Stimulated activated CD8-positive, alpha-beta memory T cell treated with anti-CD3 and anti-CD28 coated beads, Interleukin-12 subunit alpha, Interleukin-12 subunit beta, amount 100 ng/mL, for 4 hours (primary cell): Measurements from ENCODE around the gene CLK1.
"Not testable (repeated sequence)": the region's sequence is repeated elsewhere in the genome, so short reads cannot be mapped to it uniquely, and the experiment has no call there.

Source experiments
- DNase-seq: peaks from one replicate; pipeline ENCODE4 v3.0.0-alpha.2; 2020; ENCODE audit warnings: low read depth

Gene CLK1

DNA sequence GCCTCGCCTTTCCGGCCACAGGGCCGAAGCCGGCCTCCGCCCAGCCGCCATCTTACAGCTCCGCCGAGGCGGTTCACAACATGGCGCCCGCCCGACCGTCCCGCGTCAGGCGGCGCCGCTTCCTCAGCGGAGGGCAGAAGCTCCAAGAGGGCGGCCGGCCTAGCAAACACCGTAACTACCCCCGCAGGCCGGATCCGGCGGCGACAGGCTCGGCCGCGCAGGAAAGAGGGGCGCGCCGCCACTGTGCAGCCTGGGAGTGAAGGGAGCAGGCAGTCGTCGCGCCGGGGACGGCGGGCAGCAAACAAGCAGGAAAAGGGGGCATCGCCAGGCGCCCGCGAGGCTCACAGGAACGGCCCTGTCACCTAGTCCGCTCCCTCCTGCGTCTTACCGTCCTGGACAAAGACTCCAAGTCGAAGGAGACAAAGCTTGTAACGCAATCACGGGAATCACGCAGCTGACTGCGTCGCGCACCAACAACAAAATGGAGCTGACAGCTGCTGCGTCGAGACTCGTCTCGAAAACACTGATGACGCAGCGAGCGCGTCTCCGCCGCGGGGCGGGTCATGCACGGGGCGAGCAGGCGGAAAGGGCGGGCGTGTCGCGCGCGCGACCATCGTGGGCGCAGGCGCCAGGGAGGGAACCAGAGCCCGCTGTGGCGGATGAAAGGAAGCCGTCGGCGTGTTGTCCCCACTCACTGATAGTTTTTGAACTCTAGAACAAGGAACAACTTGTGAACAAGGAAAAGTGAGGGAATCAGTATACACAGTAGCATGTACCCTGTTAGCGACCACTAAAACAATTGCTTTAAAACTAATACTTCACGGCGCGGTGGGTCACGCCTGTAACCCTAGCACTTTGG is at the start of gene CLK1:
TSS of gene CLK1 (minus strand) at position 483 of the 859 bp plus-strand sequence. CDS start 2,796 bp downstream, outside the sequence.
- DNase-seq: peak; percentile 97

DNA sequence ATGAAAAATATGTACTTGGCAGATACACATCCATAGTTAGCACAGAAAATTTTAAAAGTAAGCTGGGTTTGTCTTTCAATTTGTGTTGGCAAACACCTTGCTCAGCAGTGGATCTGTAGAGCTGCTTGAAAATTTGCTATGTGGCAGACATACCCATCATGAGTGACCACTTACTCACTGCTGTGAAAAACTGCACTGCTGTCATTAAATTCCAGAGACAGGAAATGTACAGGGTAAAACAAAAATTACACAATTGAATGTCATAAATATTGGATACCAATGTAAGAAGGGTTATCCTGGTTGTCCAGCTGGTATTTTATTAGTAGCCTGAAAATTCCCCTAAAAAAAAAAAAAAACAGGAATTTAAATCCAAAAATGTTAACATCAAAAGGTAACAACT is 49.2 kb upstream of the CLK1 start:
- DNase-seq: no peak

DNA sequence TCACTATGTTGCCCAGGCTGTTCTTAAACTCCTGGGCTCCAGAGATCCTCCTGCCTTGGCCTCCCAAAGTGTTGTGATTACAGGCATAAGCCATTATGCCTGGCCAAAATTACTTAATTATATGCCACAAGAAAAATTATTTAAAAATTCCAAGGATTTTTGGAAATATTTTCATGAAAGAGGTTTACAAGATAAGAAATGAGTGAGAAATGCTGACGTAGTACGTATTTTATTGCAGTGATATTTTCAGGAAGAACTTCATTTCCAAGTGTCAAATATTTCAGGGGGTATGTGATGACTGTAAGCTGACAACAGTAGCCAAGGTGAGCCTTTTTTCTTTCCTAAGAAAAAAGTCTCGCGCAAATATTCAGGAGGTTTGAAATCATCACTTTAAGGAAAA is 45.5 kb upstream of the CLK1 start:
- no peak for DNase-seq

DNA sequence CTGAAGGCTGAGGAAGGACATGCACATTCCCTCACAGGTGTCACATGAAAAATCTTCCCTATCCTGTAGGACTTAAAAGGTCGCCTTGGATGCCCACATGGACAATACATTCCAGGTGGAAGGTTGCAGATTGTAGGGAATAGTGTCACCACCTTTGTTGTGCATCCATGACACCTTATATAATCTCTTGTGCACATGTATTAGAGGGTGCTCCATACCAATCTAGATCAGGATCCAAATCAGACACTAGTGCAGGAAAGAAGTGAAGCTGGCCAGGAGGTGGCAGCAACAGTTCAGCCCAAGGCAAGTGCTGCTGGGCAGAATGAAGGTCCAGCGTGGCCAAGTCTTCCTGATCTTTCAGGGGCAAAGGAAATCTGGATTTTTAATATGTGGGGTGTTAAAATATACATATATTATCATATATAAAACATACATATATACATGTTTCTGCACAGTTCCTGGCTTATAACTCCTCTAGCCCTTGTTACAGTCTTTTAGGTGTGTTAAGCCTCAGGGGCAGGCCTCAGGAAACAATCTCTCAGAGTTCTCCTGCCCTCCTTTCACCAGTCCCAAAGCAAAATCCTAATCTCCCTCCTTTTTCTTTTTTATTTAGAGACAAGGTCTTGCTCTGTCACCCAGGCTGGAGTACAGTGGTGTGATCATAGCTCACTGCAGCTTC is 41.3 kb upstream of the CLK1 start:
- no peak for DNase-seq

DNA sequence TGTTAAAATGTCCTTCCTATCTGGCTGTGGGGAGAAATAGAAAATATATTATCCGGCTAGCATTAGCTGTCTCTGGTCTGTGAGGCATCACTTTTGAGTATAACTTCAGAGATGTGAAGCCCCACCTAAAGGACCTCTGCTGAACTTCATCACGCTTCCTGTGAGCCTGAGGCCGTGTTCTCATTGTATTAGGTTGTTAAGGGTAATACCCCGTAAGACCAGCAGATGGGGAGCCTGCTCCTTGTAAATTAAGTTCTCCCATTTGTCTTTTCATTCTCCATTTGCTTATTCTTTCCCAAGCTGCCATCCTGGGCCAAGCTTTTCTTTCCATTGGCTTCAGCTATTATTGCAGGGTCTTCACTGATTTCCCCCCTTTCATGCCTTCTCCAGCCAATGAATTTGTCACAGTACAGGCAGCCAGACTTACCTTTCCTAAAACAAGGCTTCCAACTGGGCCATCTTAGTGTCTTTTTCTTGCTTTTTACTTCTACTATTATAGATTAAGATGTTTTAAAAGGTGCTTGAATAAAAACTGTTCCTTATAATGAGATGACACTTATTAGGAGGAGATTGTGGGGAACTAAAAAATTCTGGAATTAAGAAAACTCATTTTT is 37.1 kb upstream of the CLK1 start:
- DNase-seq: peak; percentile 25

DNA sequence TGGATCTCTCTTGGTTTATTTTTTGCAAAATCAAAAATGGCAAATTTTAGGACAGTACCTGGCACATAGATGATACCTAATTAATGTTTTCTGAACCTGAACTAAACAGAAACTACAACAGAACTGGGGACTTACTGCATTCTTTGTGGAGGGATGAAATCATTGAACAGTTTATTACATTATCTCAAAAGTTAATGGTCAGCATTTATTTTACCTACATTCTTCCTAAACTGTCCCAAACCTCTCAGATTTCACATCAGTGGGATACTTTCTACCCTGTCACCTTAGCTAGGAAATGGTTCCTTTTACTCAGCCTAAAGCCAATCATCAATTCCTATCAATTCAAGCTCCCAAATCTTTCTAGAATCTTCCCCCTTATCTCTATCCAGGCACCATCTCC is 35.0 kb upstream of the CLK1 start:
- DNase-seq: no peak

DNA sequence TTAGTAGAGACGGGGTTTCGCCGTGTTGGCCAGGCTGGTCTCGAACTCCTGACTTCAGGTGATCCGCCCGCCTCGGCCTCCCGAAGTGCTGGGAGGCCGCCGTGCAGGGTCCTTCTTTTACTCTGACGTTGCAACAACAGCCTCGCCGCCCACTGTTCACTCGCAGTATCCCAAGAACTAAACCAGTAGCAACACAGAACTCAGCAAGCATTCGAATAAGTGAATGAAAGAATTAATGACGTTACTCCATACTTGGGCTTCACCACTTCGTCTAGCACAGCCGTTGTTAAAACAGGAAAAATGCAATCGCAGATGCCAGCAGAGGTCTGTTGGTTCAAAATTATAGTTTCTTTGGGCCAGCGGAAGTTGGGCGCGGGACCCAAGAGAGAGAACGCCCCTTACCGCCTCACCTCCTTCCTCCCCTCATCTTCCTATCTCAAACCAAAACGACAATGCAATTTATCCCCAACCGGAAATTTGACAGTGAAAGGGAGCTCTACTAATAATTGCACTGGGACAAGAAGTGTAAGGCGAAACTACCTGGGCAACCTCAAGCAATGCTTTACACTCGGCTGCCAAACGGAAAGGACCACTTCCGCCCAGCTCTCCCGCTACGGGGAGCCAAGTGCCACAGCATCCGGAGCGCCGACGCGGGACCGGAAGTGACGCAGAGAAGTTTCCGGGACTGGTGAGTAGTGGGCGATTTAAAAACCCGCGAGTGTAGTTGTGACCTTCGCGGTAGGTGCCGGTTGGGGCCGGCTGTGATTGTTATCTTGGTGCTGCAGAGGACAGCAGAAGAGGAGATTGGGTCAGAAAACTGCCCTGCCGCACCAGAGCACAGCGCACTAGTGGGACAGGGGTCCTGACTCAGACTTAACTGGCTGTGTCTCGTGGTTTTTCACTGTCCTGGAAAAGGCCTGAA is 24.5 kb upstream of the CLK1 start, which contains the start of the genes NIF3L1 and PPIL3:
TSS of gene NIF3L1 (plus strand) at position 668 of the 922 bp plus-strand sequence. CDS start 2,573 bp downstream, outside the sequence.
TSS of gene PPIL3 (minus strand) at position 374 of the 922 bp plus-strand sequence. CDS start 1,462 bp downstream, outside the sequence.
- peak; percentile 93 for DNase-seq

DNA sequence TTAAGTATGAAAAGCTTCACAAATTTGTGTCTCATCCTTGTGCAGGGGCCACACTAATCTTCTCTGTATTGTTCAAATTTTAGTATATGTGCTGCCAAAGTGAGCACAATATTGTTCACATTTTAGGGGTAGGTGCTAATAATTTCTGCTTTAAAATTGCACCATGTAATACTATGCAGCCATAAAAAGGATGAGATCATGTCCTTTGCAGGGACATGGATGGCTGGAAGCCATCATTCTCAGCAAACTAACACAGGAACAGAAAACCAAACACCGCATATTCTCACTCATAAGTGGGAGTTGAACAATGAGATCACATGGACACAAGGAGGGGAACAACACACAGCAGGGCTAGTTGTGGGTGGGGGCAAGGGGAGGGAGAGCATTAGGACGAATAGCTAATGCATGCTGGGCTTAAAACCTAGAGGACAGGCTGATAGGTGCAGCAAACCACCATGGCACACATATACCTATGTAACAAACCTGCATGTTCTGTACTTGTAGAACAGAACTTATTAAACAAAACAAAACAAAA is 17.3 kb upstream of the CLK1 start:
- not testable (repeated sequence) for DNase-seq

DNA sequence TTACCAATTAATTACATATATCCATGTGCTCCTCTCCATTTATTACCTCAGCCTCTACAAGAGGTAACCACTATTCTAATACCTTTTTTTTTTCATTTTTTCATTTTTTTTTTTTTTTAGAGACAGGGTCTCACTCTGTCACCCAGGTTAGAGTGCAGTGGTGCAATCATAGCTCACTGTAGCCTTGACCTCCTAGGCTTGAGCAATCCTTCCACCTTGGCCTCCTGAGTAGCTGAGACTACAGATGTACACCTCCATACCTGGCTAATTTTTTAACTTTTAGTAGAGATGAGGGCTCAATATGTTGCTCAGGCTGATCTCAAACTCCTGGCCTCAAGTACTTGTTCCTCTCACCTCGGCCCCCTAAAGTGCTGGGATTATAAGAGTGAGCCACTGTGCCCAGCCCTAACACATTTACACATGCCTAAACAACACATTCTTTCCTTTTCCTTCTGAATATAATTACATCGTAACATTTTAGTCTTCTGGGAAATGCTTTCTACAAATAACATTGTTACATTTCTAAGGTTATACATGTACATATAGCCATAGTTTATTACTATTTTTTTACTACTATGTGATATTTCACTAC is 13.9 kb upstream of the CLK1 start:
- DNase-seq: no peak

DNA sequence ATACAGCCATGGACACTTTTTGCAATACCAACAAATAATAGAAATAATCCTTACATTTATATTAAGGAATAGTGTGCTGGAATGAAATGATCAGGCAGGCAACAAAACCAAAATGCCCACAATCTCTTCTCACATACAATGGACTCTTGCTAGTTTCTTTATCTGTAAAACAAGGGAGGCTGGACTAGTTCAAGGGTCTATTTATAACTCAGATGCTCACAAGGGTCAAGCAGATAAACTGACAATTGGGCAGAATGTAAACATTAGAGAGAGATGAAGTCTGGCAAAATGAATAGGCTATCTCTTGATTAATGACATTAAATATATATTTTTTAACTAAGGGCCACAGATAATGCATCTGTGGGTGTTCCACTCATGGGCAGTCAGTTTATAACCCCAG is 13.0 kb upstream of the CLK1 start:
- no peak for DNase-seq

DNA sequence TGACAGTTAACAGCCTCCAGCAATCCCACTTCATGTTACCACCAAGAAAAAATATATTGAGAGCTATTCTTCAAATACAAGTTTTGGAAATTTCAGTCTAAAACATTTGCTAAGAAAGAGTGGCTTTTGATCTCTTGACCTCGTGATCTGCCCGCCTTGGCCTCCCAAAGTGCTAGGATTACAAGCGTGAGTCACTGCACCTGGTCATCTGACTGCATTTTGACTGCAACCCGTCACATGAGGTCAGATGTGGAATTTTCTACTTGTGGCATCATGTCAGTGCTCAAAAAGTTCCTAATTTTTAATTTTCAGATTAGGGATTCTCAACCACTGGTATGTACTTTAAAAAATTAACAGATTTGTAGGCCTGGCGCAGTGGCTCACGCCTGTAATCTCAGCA is 9.1 kb upstream of the CLK1 start:
- DNase-seq: no peak

DNA sequence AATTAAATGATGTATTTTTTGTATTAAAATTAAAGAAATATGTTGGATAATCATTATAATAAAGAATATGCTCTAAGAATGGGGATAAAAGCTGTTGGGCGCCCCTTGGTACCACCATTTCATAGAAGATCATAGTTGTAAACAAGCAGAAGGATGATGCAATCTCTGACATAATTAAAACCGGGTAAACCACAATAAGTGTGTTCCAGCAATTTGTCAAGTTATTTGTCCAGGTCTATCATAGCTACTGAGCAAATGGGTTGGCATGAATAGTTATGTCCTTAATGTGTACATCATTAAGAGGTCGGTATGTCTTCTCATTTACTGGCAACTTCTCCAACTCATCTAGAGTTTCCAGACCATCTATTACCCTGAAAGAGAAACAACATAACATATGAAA is 6.7 kb upstream of the CLK1 start:
- no peak for DNase-seq

DNA sequence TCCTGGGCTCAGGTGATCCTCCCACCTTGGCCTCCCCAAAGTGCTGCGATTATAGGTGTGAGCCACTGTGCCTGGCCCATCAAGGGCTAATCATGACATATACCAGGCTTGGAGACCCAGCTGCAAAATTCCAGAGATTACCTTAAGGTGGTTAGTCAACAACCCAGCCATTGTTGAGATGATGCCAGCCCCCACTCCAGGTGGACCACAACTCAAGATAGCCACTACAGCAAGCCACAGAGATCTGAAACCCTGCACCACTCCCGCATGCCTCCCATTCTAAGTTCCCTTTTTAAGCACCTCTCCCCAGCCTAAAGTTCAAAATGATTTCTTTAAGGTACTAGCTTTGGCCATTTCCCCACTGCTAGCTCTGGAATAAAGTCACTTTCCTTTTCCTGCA is 4.6 kb upstream of the CLK1 start:
- DNase-seq: no peak

DNA sequence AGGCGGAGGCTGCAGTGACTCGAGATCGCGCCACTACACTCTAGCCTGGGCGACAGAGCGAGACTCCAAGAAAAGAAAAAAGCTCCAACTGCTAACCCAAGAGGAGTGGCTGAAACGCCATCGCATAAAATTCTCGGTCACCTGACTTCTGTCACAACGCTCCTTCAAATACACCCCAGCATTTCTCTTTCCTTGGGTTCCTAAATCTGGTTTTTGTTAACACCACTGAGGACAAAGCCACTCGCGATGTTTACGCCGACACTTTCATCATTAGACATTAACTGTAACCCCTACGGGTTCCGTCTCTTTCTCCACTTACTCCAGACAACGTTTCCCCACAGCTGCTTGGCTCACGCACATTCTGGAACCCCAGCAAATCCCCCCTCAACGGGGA is 679 bp downstream of the CLK1 start:
- DNase-seq: no peak

DNA sequence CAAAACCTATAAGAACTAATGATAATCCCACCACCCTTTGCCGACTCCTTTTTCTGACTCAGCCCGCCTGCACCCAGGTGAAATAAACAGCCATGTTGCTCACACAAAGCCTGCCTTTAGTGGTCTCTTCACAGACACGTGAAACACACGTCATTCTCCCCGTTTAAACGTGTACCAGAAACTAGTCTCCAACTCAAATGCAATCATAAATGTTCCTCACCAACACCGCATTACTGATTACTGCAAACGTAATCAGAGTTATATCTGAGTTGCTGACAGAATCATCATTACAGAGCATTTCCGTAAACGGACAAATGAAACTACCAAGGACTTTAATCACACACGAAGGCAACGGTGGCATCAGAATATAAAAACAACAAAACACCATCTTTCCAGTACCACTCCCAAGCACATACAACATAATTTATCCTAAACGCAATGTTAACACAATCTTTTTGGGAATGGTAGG is 1.9 kb downstream of the CLK1 start:
- DNase-seq: peak; percentile 24

DNA sequence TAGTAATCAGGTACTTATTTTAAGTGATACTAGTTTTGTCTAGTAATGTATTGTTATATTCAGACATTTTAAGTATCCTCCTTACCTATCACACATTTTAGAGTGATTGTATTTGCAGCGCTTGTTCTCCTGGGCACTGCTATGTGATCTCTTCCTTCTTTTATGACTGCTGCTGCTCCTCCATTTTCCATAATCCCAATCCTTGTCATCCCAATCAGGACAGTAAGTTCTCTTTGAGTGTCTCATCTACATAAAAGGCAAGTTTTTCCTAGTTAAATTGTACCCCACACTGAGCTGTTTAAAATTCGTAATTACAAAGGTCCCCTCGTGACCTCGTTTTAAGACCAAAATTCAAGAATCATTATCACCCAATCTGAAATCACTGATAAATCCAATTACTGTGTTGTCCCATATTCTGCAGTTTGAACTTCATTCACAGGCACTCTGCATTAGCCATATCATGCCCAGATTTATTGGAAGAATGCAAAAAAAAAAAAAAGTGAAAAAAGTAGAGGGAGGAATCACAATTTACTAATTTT is 2.8 kb downstream of the CLK1 start:
- no peak for DNase-seq

DNA sequence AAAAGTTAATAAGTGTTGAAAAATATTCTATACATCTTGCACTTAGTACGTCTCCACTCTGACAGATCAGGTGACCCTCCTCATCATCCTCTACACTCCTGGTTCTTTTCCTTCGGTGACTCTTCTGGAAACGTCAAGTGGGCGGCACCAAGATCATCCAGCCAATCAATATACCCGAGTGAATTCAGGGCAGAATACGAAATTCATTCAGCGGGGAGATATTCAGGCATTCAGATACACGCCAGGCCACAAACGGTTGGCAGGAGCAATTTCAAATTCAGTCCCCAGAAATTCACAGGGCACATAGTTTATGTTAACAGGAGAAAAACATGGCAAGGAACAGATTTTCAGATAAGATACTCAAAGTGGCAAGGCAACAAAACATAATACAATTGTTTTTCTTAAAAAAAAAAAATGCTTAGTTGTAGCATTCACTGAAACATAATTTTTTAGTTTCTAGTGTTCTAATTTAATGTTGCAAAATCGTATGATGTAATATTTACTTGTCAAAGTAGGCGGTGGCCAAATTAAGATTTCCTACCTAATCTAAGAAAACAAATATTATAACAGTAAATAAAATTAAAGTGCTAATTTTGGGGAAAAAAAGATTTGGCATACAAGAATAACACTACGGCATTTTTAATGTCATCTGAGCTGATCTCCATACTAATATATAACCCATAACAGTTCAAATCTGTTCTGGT is 4.2 kb downstream of the CLK1 start:
- DNase-seq: no peak

DNA sequence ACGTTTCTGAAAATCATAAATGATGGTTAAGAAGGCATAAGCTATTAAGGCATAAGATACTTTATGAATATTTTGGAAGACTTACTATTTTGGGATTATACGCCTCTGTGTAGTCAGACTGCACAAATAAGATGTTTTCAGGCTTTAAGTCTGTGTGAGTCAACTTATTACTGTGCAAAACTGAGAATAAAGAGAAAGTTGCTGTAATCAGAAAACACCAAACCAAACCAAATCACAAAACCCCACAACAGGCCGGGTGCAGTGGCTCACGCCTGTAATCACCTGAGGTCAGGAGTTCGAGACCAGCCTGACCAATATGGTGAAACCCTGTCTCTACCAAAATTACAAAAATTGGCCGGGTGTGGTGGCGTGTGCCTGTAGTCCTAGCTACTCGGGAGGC is 7.7 kb downstream of the CLK1 start:
- no peak for DNase-seq

DNA sequence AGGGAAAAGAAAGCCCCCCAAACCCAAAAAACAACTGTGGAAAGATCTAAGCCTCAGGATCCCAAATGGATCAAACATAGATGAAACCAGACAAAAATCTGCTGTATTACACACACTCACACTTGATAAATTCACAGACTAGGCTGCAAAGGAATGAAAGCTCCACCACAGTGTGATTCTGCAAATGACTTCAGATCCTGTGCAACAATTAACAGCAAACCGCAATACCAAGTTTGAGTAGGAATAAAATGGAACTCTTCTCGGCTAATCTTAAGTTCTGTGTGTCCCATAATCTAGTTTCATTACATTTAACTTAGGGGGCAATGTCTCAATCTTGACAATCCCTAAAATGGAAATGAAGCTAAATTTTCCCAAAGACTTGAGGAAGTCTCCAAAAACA is 11.9 kb downstream of the CLK1 start:
- DNase-seq: no peak
